Suprapubic skin (tissue), 3 donors: ENCODE data around the gene RPL18A.
"Not testable (repeated sequence)": the region's sequence is repeated elsewhere in the genome, so short reads cannot be mapped to it uniquely, and the experiment has no call there.

ENCODE experiments used
- EP300 ChIP-seq: sonication (generic); formaldehyde crosslinking; IDR thresholded peaks from one replicate; pipeline ENCODE4 v1.6.1; 2017; ENCODE audit warnings: antibody characterized with exemption
- POLR2A ChIP-seq, 2 donors: fragments of 450-650 bp; IDR thresholded peaks; one replicate each; pipeline ENCODE4 v1.6.1; 2017; ENCODE audit warnings: antibody characterized with exemption in 2 of 2, mild to moderate bottlenecking in 2 of 2, moderate library complexity in 2 of 2
- TF ChIP-seq, protein P1 (sequence below), 2 donors: fragments of 200-600 bp in 1 of 2; fragments of 450-650 bp in 1 of 2; sonication (generic) in 1 of 2; IDR thresholded peaks; one replicate each; pipeline ENCODE4 v1.5.1; 2016 to 2019; ENCODE audit warnings: antibody characterized with exemption in 2 of 2, mild to moderate bottlenecking in 1 of 2, moderate library complexity in 1 of 2

- TF ChIP-seq, protein P1, sequence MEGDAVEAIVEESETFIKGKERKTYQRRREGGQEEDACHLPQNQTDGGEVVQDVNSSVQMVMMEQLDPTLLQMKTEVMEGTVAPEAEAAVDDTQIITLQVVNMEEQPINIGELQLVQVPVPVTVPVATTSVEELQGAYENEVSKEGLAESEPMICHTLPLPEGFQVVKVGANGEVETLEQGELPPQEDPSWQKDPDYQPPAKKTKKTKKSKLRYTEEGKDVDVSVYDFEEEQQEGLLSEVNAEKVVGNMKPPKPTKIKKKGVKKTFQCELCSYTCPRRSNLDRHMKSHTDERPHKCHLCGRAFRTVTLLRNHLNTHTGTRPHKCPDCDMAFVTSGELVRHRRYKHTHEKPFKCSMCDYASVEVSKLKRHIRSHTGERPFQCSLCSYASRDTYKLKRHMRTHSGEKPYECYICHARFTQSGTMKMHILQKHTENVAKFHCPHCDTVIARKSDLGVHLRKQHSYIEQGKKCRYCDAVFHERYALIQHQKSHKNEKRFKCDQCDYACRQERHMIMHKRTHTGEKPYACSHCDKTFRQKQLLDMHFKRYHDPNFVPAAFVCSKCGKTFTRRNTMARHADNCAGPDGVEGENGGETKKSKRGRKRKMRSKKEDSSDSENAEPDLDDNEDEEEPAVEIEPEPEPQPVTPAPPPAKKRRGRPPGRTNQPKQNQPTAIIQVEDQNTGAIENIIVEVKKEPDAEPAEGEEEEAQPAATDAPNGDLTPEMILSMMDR (IDR thresholded peaks at IDR 0.05): not testable (repeated sequence)
- not testable (repeated sequence) for TF ChIP-seq POLR2A (IDR thresholded peaks at IDR 0.05); EP300
Observed at GRCh38 chr19:17887221-17887620, 27.5 kb downstream of the RPL18A start.
